GM12864 (cell line): Measurements from ENCODE around the gene IMP4.

Experiments used
- DNase-seq: peaks from one replicate; pipeline ENCODE4 v3.0.0-alpha.2; 2011; ENCODE audit warnings: low read depth
- H3K4me3 ChIP-seq: 2 replicates; pipeline ENCODE4 v1.5.1; 2011; ENCODE audit warnings: mild to moderate bottlenecking, low read depth, low read length, control low read depth
- CTCF ChIP-seq: IDR thresholded peaks from 2 replicates; pipeline ENCODE4 v1.5.1; 2011; ENCODE audit warnings: low read depth, mild to moderate bottlenecking, moderate library complexity, low read length, control low read depth, inconsistent platforms; ENCODE audit errors: missing control alignments

Gene IMP4

DNA sequence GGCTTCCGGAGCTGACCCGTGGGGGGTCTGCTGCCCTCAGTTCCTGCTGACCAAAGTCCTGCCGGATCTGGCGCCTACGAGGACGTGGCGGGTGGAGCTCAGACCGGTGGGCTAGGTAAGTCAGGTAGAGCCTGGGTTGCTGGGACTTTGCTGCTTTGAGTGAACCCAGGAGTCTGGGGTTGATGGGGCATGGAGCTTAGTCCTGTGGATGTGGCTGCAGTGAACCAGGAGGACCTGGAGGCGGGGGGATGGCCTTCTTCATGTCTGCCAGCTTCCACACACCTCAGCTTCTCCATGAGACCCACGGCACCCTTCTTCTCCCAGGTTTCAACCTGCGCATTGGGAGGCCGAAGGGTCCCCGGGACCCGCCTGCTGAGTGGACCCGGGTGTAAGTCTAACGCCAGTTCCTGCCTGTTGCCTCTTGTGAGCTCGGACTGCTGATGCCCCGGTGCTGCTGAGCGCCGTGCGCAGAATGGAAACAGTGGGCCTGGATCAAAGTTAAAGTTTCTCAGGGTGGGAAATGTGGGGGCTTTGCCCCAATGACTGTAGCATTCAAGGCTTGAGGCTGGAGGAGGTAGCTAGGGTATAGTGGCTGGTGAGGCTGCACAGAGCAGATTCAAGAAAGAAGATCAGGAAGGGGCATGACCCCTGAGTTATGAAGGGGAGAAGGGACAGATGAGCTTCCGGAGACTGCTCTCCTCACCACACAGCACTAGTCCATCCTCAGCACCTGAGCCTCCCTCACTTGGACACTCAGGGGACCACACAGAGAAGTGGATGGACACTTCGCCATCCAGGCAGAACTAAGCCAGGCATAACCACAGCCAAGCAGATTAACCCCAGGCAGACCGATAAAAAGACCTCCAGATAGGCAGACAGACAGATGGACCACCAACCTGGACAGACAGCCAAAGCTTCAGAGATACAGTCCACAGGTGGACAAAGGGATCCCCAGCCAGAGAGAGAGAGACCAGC, 30.4 kb downstream of the IMP4 start:
- no peak for TF ChIP-seq CTCF
- no peak for DNase-seq
- peak overlapping the region; percentile 93 for H3K4me3 ChIP-seq

GRCh38 chr2:130373808-130374365, 31.2 kb downstream of the IMP4 start:
- H3K4me3 ChIP-seq = peak overlapping the region; percentile 93
- no peak for DNase-seq
- no peak for TF ChIP-seq CTCF

DNA sequence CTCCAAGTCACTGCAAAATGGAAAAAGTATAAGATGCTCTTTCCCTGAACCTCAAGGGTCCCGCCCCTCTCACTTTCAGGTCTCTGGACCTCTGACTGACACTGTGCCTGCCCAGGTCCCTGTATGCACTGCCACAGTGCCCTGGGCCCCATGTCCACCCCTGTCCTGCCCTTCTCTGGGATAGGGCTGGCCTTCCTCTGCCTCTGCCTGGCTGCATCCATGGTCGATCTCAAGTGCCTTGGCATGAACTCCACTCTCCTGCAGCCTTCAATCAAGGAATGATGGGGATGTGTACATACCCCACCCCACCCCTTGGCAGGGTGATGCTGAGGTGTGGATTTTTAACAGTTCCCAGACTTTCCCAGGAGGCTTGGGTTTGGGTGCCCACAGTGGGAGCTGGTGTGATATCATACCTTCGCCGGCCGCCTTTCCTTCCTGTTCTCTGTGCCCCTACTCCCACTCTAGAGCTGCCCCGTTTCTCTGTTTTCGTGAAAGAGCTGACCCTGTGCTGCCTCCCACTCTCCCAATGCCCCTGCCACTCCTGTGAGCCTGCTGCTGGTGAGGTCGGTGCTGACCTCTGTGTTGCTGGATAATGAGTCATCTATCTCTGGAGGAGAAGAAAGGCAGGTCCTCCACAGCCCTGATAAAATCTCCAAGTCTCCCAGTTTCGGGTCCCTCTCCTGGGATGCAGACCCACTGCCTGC, 32.0 kb downstream of the IMP4 start:
- peak overlapping the region; percentile 6; the same call in 1 of the 2 replicates for H3K4me3 ChIP-seq
- TF ChIP-seq CTCF = no peak
- DNase-seq = no peak

DNA sequence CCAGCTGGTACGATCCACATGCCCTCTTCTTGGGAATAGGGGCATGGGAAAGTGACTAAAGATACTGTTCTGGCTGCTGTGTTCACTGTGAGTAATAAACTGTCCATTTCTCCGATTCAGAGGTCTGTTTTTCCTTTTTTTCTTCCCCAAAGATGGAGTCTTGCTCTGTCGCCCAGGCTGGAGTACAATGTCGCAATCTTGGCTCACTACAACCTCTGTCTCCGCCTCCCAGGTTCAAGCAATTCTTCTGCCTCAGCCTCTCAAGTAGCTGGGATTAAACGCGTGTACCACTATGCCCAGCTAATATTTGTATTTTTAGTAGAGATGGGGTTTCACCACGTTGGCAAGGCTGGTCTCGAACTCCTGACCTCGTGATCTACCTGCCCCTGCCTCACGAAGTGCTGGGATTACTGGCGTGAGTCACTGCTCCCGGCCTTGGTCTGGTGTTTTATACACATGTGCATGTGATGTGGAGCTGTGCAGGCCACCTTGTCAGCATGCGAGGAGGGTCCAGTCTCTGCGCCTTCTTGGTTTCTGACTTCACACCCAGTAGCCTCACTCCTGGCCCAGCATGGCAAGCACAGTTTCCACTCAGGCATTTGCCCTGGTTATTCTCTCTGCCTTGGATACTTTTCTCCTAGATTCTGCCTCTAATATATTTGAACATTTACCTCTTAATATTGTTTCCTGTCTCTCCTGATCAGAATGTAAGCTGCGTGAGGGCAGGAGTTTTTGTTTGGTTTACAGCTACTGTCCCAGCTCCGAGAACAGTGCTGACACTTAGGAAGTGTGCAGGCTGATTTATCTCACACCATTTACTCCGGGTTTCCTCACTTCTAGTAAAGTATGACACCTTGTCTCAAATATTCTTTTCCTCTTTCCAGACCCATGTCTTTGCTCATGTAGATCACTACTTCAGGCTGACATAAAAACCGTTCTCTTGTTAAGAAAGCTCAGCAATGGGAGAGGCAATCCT, 32.9 kb downstream of the IMP4 start:
- no peak for DNase-seq
- H3K4me3 ChIP-seq = no peak overlapping the region
- TF ChIP-seq CTCF = no peak

DNA sequence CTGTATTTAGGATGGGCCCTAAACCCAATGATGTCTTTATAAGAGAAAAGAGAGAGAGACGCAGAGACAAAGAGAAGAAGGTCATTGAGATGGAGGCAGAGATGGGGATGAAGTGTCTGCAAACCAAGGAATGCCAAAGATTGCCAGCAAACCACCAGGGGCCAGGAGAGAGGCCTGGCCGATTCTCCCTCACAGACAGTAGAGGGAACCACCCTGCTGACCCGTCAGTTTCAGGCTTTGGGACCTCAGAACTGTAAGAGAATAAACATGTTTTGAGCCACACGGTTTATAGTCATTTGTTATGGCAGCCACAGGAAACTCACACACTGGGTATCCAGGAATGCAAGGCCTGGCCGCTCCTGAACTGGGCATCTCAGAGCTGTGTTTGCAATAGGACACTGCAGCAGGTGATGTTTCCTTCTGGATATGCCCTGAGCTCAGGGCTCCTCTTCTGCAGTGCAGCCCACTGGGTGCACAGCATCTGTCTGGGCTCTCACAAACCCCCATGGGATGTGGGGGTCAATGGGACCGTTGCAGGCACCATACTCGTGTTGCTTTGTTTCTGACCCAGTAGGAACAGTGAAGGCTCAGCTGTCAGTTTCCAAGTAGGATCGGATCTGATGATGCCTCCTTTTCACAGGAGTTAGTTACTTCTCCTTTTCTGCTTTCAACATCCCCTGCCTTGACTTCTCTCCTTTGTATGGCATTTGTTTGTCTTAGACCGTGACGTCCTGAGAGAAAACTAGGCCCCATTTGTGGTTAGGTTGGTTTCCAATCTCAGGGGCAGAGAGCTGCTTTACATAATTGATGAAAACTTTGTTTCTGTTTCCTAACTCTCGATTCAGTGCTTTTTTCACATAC, 34.0 kb downstream of the IMP4 start:
- peak; percentile 28 for TF ChIP-seq CTCF
- DNase-seq = peak; percentile 82
- H3K4me3 ChIP-seq = no peak overlapping the region; the same call in 1 of the 2 replicates

GRCh38 chr2:130377491-130377890, 34.8 kb downstream of the IMP4 start:
- TF ChIP-seq CTCF = no peak
- H3K4me3 ChIP-seq = peak overlapping the region; percentile 1; the same call in 1 of the 2 replicates
- DNase-seq = no peak
